Measurements from ENCODE around the gene CDX2.

Gene CDX2

GRCh38 chr13:27978301-27978968, 9.3 kb upstream of the CDX2 start:
- no peak for DNase-seq

- DNase-seq = no peak
Measured at GRCh38 chr13:27977476-27978300, 8.6 kb upstream of the CDX2 start.

DNA sequence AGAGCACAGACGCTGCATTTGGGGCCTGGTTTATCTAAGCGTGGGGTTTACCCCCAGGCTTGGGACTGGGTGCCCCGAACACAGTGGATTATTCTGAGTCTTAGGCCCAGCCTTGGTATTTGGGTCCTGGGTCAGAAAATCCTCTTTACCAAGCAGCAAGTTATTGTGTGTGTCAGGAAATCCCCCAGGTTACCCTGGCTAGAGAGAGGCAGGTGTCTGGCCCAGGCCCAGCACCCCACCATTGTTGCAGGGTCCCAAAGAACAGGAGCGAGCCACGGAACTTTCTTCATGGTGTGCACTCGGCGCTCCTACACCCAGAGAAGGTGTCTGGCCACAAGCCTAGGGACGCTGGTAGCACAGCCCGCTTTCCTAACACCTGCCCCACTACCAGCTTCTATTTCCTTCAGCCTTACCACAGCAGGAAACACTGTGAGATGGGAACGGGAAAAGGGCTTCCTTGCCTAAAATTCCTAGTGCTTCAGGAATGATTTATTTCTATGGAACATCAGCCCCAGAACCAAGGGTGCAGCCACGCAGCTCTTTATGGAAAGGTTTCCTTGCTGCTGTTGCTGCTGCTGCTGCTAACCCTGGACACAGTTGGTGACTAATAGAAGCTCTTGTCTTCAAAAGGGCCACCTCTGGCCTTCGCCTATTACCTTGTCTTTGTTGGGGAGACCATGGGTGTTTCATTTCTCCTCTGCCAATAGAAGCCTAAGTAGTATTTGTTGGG, 7.4 kb upstream of the CDX2 start:
- DNase-seq = no peak

DNA sequence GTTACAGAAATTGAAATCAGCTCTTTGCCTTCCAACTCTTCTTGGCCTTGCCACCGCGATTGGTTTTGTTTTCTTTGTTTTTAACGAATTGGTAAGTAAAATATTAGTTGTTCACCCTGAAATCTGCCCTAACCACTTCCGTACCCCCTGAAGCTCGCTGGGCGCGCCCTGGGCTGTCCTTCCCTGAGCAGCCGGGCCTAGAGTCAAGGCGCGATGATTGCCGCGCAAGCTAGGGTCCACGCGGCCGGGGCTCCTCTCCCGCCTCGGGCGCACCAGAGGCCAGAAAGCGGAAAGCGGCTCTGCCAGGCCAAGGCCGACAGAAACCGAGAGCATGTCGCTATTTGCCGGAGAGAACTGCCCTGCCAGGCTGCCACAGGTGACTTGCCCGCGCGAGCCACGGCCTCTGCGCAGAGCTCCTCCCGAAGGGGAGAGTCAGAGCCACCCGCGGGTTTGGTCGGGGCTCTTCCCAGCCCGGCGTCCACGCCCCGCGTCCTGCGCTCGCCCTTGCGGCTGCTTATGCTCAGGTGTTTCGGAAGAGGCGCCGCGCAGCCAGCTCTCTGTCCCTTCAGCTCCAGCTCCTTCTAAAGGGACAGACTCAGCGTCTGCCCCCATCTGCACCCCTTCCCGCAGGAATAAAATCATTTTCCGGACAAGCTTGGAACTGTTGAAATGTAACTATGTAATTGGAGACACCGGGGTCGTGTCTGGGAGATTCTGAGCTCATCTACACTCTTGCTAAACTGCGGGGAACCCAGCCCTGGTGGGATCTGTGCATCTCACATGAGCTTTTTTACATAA, 6.6 kb upstream of the CDX2 start:
- DNase-seq = no peak

- no peak for DNase-seq
Measured at GRCh38 chr13:27973961-27974662, 5.0 kb upstream of the CDX2 start.

DNA sequence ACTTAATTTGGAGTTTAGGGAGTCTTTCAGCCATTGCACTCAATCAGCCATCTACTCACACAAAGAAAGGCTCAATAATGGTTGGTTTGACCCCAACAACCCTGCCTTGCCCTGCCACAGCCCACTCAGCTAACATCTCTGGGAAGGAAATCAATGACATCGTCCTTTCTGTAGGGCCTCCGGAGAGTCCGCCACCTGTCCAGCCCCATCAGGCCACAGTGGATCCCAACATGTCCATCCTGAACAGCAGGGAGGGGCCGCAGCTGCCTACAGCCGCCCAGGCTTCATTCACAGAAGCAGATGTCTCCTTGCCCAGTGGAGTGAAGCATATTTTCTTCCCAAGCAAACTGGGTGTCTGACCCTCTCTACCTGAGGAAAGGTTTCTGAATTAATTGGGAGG, 4.2 kb upstream of the CDX2 start:
- no peak for DNase-seq

- no peak for DNase-seq
Measured at GRCh38 chr13:27972478-27972820, 3.3 kb upstream of the CDX2 start.

- DNase-seq = no peak
Measured at GRCh38 chr13:27971776-27972477, 2.8 kb upstream of the CDX2 start.

DNA sequence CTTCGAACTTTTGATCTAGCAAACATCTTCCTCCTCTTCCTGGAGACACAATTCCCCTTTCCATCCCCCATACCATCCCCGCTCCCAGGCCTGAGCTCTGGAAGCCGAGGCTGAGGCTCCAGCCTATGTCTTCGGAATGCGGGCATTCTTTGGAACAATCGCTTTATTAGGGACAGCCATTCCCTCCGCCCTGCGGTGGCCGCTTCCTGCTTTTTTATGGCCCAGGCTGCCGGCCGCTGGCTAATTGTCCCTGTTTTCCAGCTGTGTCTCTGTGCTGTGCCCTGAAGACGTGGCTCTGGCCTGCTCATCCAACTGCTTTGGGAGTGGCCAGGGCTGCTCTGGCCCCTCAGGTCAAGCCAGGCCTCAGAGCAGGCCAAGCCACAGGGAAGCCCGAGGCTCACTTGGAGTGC, 2.1 kb upstream of the CDX2 start:
- no peak for DNase-seq

GRCh38 chr13:27970382-27971235, 1.5 kb upstream of the CDX2 start:
- DNase-seq = no peak

DNA sequence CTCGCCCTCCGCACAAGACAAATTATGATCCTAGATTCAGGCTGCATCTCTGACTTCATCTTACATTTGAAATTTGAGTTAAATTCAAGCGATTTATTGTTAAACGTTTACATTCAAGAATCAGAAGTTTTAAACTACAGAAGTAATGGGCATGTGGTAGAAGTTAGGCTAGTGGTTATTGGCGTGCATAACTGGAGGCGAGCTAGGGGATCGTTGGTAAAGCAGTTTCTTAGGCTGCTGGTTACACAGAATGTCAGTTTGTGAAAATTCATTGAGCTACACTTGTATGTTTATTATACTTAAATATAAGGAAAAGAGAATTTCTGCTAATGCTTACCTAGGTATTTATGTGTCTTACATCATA, 733 bp upstream of the CDX2 start:
- no peak for DNase-seq

- no peak for DNase-seq
Measured at GRCh38 chr13:27968316-27969081, 616 bp downstream of the CDX2 start.

DNA sequence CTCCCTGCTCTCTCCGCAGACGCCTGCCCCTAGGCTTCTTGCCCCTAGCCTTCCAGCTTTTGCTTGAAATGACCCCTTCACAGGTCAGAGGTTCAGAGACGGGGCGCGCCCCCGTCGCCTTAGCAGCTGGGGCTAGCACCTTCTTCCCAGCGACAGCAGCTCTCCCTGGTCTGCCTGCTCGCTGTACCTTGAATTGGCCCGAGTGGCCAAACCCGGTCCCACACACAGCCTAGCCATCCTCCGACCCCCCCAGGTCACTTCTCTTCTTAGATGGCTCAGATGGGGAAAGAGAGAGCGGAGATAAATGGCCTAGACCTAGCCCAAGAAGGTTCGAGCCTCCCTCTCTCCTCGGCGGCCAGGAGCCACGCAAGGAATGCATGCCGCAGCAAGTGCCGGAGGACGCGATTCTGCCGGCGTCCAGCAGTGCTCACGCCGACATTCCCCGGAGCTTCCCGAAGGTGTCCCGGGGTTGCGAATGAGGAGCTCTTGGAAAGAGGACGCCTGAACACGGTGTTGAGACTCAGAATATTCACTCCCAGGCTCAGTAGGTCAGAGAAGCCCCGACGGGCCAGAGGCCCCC, 1.3 kb downstream of the CDX2 start:
- DNase-seq = no peak

DNA sequence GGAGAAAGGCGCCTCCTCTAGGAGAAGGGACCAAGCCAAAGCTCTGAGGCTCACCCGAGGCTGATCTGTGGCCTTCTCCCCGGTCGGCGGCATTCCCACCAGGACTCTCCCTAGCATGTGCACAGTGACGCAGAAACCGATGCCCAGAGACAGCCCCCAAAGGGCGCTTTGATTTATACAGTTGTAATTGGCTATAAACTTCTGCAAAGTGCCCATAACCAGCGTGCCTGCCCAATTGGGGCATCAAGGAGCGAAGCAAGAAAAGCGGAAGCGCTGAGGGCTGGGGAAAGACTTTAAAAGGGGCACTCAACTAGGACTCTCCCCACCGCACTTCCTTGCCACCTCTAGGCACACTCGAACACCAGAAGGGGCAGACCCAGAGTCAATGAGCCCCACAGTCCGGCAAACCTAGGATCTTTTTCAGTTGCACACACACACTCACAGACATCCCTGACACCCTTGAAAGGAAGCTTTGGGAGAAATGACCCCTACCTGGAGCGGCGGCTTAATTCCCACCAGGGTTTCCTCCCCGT, 1.8 kb downstream of the CDX2 start:
- no peak for DNase-seq

DNA sequence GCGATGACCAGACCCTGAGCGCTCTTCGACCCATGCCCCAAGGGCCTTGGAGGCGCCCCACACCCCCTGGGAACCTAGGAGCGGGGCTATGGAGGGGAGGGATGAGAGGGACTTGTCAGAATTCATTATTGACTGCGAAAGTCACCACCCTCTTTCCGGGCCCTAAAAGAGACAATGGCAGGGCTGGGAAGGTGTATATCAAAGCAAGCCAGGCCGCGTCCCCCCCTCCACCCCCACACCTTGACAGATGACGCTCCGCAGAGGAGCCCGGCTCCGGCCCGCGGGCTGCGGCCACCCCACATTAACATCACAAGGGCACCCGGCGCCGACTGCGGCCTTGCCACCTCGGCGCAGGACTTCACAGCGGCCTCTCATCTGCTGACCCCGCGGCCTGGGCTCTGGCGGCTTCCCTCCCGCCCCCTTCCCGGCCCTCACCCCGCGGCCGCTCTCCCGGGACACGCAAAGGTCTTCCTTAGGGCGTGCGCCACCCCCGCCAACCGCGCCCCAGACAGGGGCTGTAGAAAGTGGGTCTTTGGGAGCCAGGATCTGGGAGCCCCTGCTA, 2.4 kb downstream of the CDX2 start:
- DNase-seq = no peak

DNA sequence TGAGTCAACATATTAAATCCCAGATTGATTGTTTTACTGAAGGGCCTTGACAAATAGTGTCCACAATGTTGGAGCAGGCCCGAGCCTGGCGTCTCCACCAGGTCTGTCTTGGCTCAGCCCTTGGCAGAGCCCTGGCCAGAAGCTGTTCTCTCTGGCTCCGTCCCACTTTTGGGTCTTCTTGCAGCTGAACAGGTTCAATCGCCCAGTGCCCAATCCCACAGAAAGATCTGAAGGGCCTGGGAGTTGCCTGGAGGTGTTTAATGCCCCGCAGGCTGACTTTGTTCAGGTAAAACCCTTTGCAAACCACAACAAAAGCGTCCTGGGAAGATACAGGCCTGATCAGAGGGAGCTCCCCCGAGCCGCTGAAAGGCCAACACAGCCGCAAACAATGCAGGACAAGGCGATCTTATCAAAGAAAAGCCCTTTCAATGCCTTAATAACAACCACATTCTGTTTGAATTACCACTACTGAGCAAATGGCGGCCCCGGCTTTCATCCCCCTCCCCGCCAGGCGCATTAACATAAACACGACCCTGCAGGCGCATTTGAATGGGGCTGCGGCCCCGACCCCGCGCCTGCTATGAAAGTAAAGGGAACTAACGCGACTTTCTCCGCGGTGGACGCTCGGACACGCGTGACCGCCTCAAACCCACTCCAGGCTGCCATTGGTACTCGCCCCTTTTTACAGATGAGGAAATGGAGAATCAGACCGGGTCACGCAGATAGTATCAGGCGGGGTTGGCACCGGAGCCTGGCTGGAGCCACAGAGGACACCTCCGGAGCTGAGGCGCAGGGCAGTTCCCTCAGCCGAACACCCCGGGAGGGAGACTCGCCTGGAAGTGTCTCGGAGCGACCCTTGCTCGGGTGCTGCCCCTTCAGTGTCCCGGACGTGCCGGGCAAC, 3.1 kb downstream of the CDX2 start:
- DNase-seq = no peak

- no peak for DNase-seq
Measured at GRCh38 chr13:27965343-27965739, 3.8 kb downstream of the CDX2 start.

- no peak for DNase-seq
Measured at GRCh38 chr13:27964741-27965323, 4.3 kb downstream of the CDX2 start.
